Hepatocyte (in vitro differentiated cells): Measurements from ENCODE around the gene CARMIL3.

ENCODE experiments used
- CTCF ChIP-seq: fragments of 200-600 bp; sonication (generic); IDR thresholded peaks from 2 replicates; pipeline ENCODE4 v1.5.1; 2016; ENCODE audit warnings: antibody characterized with exemption, mild to moderate bottlenecking; ENCODE audit not compliant: poor library complexity
- EZH2phosphoT487 ChIP-seq: fragments of 200-600 bp; sonication (generic); IDR thresholded peaks from one replicate; pipeline ENCODE4 v1.6.1; 2018; ENCODE audit warnings: antibody characterized with exemption, mild to moderate bottlenecking, low read depth, moderate library complexity; ENCODE audit not compliant: unreplicated experiment, severe bottlenecking

- TF ChIP-seq CTCF = no peak
- no peak for TF ChIP-seq EZH2phosphoT487
These were observed 35.2 kb downstream of the CARMIL3 start for GRCh38 chr14:24087004-24087403.
